ENCODE measurements around the gene ABHD17B. TPM values are rescaled to one million over a fixed set of nuclear protein-coding genes. Genes with fewer than 3 reads are reported as not detected.

ABHD17B gene
- total RNA-seq, 2 donors from 2014 or later: 6.0 to 9.6 TPM

- H3K27me3 ChIP-seq: no peaks in the 10 kb centered on the region
- ATAC-seq (no peak), DNase-seq (no peak)
- no peak overlapping the region for H3K4me3 ChIP-seq
- intact Hi-C loops (cut with DNase I): loop anchor here (10.0 kb wide), 1 partner anchor 55 kb away; no protein-coding TSS in a partner anchor
- WGBS, 2 donors: 63 to 70% methylated on average over 3 of the region's 3 CpGs
- peaks cover 15% of the 10 kb centered on the region for H3K4me1 ChIP-seq
- H3K9me3 ChIP-seq: no peaks in the 10 kb centered on the region
- no peak overlapping the region for H3K27ac ChIP-seq
- TF ChIP-seq, protein P1, sequence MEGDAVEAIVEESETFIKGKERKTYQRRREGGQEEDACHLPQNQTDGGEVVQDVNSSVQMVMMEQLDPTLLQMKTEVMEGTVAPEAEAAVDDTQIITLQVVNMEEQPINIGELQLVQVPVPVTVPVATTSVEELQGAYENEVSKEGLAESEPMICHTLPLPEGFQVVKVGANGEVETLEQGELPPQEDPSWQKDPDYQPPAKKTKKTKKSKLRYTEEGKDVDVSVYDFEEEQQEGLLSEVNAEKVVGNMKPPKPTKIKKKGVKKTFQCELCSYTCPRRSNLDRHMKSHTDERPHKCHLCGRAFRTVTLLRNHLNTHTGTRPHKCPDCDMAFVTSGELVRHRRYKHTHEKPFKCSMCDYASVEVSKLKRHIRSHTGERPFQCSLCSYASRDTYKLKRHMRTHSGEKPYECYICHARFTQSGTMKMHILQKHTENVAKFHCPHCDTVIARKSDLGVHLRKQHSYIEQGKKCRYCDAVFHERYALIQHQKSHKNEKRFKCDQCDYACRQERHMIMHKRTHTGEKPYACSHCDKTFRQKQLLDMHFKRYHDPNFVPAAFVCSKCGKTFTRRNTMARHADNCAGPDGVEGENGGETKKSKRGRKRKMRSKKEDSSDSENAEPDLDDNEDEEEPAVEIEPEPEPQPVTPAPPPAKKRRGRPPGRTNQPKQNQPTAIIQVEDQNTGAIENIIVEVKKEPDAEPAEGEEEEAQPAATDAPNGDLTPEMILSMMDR (IDR thresholded peaks at IDR 0.05): no peak
- TF ChIP-seq POLR2A (IDR thresholded peaks at IDR 0.05): no peak
- H3K36me3 ChIP-seq (replicated peaks in 1 of 2; ENCODE audit: insufficient read depth in 1 of 2, low read depth in 2 of 2): no peaks in the 10 kb centered on the region
These were observed 20.8 kb downstream of the ABHD17B start for GRCh38 chr9:71890042-71890679.

DNA sequence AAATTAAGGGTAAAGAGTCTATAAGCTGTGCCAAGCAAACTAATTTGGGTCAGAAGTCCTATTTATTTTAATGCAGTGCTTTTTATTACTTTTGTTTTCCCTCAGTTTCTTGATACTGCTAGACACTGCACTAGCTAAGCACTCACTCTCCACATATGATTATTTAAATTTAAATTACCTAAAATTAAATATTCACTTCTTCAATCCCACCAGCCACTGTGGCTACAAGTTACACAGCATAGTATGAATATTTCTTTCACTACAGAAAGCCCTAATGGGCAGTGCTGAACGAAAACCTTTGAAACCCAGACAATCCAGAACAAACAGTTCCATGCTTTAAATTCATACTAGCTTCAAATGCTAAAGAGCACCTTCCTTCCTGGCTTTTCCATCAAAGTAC is 23.6 kb downstream of the ABHD17B start:
- Histone ChIP-seq H3K4me3 (no peak overlapping the region), H3K27me3 (no peaks in the 10 kb centered on the region), H3K36me3 (replicated peaks in 1 of 2; ENCODE audit: insufficient read depth in 1 of 2, low read depth in 2 of 2) (no peaks in the 10 kb centered on the region), H3K27ac (no peak overlapping the region), H3K4me1 (peaks cover 4% of the 10 kb centered on the region), H3K9me3 (no peaks in the 10 kb centered on the region)
- no peak for DNase-seq
- no peak for ATAC-seq
- intact Hi-C loops (cut with DNase I): no loop called here
- 77 to 81% methylated on average over 1 of the region's 1 CpG for WGBS, 2 donors
- TF ChIP-seq, protein P1 (IDR thresholded peaks at IDR 0.05): no peak
- TF ChIP-seq POLR2A (IDR thresholded peaks at IDR 0.05): no peak

GRCh38 chr9:71886541-71886940 is 24.5 kb downstream of the ABHD17B start:
- H3K36me3 ChIP-seq (replicated peaks in 1 of 2; ENCODE audit: insufficient read depth in 1 of 2, low read depth in 2 of 2): no peaks in the 10 kb centered on the region
- no peak overlapping the region for H3K27ac ChIP-seq
- H3K27me3 ChIP-seq: no peaks in the 10 kb centered on the region
- 93 to 96% methylated on average over 10 of the region's 10 CpGs for WGBS, 2 donors
- intact Hi-C loops (cut with DNase I): no loop called here
- DNase-seq: no peak
- ATAC-seq: no peak
- TF ChIP-seq, protein P1 (IDR thresholded peaks at IDR 0.05): no peak
- TF ChIP-seq POLR2A (IDR thresholded peaks at IDR 0.05): no peak
- H3K9me3 ChIP-seq: no peaks in the 10 kb centered on the region
- H3K4me1 ChIP-seq: peaks cover 4% of the 10 kb centered on the region
- no peak overlapping the region for H3K4me3 ChIP-seq

DNA sequence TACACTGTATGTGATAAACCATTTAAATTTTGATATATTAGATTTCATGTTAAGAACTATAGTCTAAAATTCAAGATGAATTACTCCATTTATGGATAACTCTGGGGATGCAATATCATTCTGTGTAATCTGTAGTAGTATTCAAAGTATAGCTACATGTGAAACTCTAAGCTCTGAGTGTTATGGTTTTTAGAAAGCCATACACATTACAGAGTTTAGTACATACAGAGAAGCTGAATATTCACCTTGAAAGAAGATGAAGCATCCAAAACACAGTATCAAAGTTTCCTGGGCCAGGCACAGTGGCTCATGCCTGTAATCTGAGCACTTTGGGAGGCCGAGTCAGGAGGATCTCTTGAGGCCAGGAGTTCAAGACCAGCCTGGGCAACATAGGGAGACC is 25.0 kb downstream of the ABHD17B start:
- Histone ChIP-seq H3K4me1 (peaks cover 4% of the 10 kb centered on the region), H3K27ac (no peak overlapping the region), H3K36me3 (replicated peaks in 1 of 2; ENCODE audit: insufficient read depth in 1 of 2, low read depth in 2 of 2) (no peaks in the 10 kb centered on the region), H3K27me3 (no peaks in the 10 kb centered on the region), H3K9me3 (no peaks in the 10 kb centered on the region), H3K4me3 (no peak overlapping the region)
- intact Hi-C loops (cut with DNase I): no loop called here
- ATAC-seq (no peak), DNase-seq (no peak)
- 95 to 100% methylated on average over 1 of the region's 1 CpG for WGBS, 2 donors
- no peak for TF ChIP-seq POLR2A (IDR thresholded peaks at IDR 0.05)
- TF ChIP-seq, protein P1 (IDR thresholded peaks at IDR 0.05): no peak

DNA sequence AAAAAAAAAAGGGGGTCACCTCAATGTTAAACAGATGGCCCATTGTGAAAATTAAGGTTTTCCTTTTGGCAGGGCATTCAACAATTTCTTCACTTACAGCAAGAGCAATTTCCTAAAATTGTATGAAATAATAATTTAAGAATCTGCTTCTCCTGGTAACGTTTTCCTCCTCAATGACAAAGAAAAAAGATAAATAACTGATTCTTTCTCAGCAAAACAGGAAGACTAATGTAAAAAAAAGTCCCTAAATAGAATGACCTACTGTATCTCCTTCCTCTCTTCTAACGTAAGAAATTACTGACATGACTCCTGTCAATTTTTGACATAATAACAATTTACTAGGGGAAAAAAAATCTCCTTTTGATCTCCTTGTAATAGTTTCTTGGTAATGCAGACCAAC is 25.5 kb downstream of the ABHD17B start:
- no peak for DNase-seq

More for the DNA sequence above, 25.5 kb downstream of the ABHD17B start:
- no peaks in the 10 kb centered on the region for H3K9me3 ChIP-seq
- TF ChIP-seq, protein P1 (IDR thresholded peaks at IDR 0.05): no peak
- no peak for TF ChIP-seq POLR2A (IDR thresholded peaks at IDR 0.05)
- H3K27me3 ChIP-seq: no peaks in the 10 kb centered on the region
- no peak overlapping the region for H3K4me3 ChIP-seq
- no peak overlapping the region for H3K27ac ChIP-seq
- H3K4me1 ChIP-seq: peaks cover 4% of the 10 kb centered on the region
- no peak for ATAC-seq
- intact Hi-C loops (cut with DNase I): no loop called here
- H3K36me3 ChIP-seq (replicated peaks in 1 of 2; ENCODE audit: insufficient read depth in 1 of 2, low read depth in 2 of 2): no peaks in the 10 kb centered on the region
- 37 to 39% methylated on average over 2 of the region's 2 CpGs for WGBS, 2 donors

Measured in body of pancreas (tissue), 4 donors.